NOMO-1 treated with dmso at 0.1 percent for 144 hours (cell line): ENCODE data around the gene DSCAM.
"Not testable (repeated sequence)": the region's sequence is repeated elsewhere in the genome, so short reads cannot be mapped to it uniquely, and the experiment has no call there.

Experiments
- DNase-seq: peaks from one replicate; lab custom pipeline; 2025; ENCODE audit not compliant: unreplicated experiment; lab: John Stamatoyannopoulos, UW

DSCAM gene

DNA sequence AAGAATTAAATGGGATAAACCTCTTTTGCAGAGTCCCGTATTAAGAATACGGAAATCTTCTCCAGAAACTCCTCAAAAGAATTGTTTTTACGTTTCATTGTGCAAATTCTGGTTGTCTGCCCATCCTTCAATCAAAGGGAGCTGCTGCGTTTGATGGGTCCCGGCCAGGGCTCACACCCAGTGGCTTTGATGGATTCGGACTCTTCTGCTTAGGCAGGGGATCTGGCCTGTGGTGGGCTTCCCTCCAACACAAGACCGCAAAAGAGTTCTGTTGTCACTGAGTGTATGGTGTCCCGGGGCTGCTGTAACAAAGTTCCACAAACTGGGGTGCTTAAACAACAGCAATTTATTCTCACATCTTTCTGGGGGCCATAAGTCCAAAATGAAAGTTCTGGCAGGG, 577.7 kb downstream of the DSCAM start:
- DNase-seq = no peak

GRCh38 chr21:40258456-40258855, 588.5 kb downstream of the DSCAM start:
- DNase-seq = not testable (repeated sequence)

GRCh38 chr21:40257342-40257741, 589.6 kb downstream of the DSCAM start:
- no peak for DNase-seq

GRCh38 chr21:40255518-40256444, 591.2 kb downstream of the DSCAM start:
- no peak for DNase-seq

GRCh38 chr21:40254540-40255465, 592.2 kb downstream of the DSCAM start:
- no peak for DNase-seq

DNA sequence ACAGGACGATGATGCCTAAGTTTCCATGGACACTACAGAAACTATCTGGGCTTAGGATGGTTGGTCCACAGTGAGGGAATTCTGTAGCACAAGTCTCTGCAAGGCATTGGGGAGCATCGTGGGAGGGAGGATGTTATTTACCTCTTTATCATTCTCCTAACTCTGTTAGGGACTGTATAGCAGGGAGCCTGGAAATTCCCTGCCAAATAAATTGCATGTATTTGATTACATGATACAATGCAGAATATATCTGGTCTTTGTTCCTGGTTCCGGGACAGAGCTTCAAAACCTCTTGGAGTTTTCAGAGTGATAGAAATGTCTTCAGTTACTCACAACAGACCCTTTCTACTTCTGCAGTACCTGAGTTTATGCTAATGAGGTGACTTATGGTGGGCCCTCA, 593.8 kb downstream of the DSCAM start:
- DNase-seq = no peak

GRCh38 chr21:40250514-40251294, 596.3 kb downstream of the DSCAM start:
- no peak for DNase-seq

- no peak for DNase-seq
These were observed 602.0 kb downstream of the DSCAM start for GRCh38 chr21:40244981-40245380.

- no peak for DNase-seq
These were observed 603.3 kb downstream of the DSCAM start for GRCh38 chr21:40243685-40244084.

- no peak for DNase-seq
These were observed 604.2 kb downstream of the DSCAM start for GRCh38 chr21:40242586-40243265.

DNA sequence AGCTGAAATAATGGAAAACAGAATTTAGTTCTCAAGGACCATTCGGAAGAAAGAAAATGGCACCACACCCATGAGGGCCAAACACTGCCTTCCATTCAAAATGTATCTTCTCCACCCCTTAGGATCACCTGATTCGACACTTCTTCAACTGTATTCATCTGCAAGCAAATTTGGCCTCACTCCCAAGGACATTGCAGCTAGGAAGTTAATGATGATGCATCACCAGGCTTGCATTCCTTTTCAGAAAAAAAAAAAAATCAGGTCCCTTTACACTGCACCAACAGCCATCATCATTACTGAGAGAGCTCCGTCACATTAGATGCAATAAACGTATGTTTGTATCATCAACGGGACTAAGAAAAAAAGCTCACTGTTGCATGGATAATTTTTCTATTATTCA, 611.4 kb downstream of the DSCAM start:
- DNase-seq = no peak

DNA sequence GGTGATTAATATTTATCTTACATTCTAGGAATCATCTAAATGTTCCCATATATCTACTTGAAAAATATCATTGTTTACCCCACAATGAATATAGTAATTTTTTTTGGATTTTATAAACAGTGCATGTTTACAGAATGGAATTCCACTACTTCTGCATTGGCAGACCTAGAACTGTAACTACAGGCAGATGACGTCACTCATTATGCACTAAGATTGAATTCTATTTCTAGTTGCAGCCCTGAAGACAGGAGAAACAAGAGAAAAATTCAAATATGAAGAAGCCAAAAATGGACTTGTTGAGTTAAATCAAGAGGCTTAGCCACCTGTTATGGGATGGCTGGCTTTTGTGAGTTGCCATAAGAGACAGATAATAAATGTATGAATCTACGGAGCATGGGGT, 615.0 kb downstream of the DSCAM start:
- no peak for DNase-seq

DNA sequence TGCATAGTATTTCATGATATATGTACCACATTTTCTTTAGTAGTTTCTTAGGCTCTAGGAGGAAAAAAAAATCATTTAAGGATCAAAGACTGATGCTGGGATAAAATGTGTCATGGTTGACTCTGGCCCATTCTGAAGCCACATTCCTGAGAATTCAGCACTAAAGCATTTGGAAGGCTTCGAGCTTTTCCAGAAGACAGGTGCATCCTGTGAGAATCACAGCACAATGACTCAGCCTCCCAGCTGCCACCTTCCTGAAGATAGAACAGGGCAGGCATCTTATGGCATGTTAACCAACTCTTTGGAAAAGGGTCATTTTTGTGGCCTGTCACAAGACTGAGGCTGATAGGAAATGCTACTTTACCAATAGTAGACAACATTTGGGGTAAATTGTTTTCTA, 619.9 kb downstream of the DSCAM start:
- DNase-seq = no peak

GRCh38 chr21:40215941-40216340, 631.0 kb downstream of the DSCAM start:
- no peak for DNase-seq

GRCh38 chr21:40210251-40210650, 636.7 kb downstream of the DSCAM start:
- no peak for DNase-seq

GRCh38 chr21:40208948-40209345, 638.0 kb downstream of the DSCAM start:
- no peak for DNase-seq

DNA sequence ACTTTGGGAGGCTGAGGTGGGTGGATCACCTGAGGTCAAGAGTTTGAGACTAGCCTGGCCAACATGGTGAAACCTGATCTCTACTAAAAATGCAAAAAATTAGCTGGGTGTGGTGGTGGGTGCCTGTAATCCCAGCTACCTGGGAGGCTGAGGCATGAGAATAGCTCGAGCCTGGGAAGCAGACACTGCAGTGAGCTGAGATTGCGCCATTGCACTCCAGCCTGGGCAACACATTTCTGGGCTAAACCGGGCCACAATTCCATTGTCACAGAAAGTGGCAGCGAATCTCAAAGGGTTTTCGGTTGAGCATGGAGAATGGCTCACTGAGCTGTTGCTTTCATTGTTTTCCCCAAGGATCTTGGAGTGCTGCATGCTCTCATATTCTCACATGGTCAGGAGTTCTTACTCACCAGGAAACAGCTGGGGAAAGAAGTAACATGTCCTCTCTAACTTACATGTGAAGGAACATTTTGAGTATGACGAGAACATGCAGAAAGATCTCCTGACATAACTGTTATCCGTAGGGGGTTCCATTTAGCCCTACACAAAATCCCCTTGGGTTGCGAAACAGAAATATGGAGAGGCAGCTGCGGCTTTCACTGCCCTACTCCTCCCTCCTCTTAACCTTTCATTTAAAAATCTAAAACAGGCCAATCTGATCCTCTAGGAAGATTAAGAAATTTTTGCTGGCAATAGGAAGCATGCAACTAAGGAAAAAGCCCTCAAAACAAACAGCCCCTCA, 638.6 kb downstream of the DSCAM start:
- no peak for DNase-seq

DNA sequence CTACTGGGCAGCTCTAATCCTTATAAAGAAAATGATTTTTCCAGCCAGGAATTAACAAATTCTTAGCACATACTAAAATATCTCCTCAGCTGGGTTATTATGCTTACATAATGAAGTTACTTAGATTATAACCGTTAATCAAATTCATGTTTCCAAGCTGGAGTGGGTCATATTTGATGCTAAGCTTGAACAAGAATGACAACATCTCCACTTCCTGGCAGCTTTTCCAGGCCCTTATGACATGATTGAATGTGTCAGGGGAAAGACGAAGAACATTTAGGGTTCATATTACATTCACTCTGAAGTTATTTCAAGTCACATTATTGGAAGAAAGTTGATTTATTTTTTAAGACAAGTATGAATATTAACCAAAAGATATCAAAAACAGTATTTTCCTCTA, 646.0 kb downstream of the DSCAM start:
- DNase-seq = no peak

DNA sequence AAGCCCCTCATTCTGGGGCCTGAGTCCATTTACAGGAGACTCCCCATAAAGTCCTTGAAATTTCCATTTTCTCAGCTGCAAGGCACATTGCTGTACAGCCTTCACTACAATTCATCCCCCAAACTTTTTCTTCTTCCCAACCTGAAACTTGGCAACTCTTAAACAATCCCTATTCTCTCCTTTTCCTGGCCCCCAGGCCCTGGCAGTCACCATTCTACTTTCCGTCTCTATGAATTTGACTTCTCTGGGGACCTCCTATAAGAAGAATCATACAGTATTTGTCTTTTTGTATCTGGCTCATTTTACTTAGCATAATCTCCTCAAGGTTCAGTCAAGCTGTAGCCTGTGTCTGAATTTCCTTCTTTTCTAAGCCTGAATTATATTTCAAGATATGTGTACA, 646.8 kb downstream of the DSCAM start:
- no peak for DNase-seq
